ENCODE measurements around the gene TAF10.

TAF10 gene

GRCh38 chr11:6657346-6657745 lies 45.3 kb upstream of the TAF10 start:
- no peak for TF ChIP-seq GABPA (IDR thresholded peaks at IDR 0.05; ENCODE audit: low read depth)
- no peak for TF ChIP-seq CTCF (IDR thresholded peaks at IDR 0.05; ENCODE audit: insufficient read depth, low read length)
- no peak for TF ChIP-seq SPI1 (IDR thresholded peaks at IDR 0.05; ENCODE audit: borderline replicate concordance, low read depth)
- TF ChIP-seq POLR2AphosphoS5 (IDR thresholded peaks at IDR 0.05; ENCODE audit: low read depth) = no peak
- TF ChIP-seq REST (IDR thresholded peaks at IDR 0.05; ENCODE audit: insufficient replicate concordance, low read depth) = no peak
- H3K27ac ChIP-seq (replicated peaks) = no peak overlapping the region
- DNase-seq (ENCODE audit: low read depth in 1 of 2, low spot score in 1 of 2) = no peak
- peaks cover 13% of the 10 kb centered on the region for H3K27me3 ChIP-seq (ENCODE audit: insufficient read depth, poor library complexity, severe bottlenecking)
- no peak overlapping the region for H3K4me3 ChIP-seq (replicated peaks; ENCODE audit: insufficient read depth, low read length)

GRCh38 chr11:6656936-6657335 lies 44.9 kb upstream of the TAF10 start:
- peaks cover 13% of the 10 kb centered on the region for H3K27me3 ChIP-seq (ENCODE audit: insufficient read depth, poor library complexity, severe bottlenecking)
- H3K27ac ChIP-seq (replicated peaks) = no peak overlapping the region
- TF ChIP-seq REST (IDR thresholded peaks at IDR 0.05; ENCODE audit: insufficient replicate concordance, low read depth) (no peak), GABPA (IDR thresholded peaks at IDR 0.05; ENCODE audit: low read depth) (no peak), SPI1 (IDR thresholded peaks at IDR 0.05; ENCODE audit: borderline replicate concordance, low read depth) (no peak), POLR2AphosphoS5 (IDR thresholded peaks at IDR 0.05; ENCODE audit: low read depth) (no peak), CTCF (IDR thresholded peaks at IDR 0.05; ENCODE audit: insufficient read depth, low read length) (no peak)
- DNase-seq (ENCODE audit: low read depth in 1 of 2, low spot score in 1 of 2) = no peak
- H3K4me3 ChIP-seq (replicated peaks; ENCODE audit: insufficient read depth, low read length) = no peak overlapping the region

GRCh38 chr11:6656584-6656915 lies 44.5 kb upstream of the TAF10 start:
- H3K27me3 ChIP-seq (ENCODE audit: insufficient read depth, poor library complexity, severe bottlenecking) = peaks cover 13% of the 10 kb centered on the region

More at GRCh38 chr11:6656584-6656915, 44.5 kb upstream of the TAF10 start:
- Histone ChIP-seq H3K27ac (replicated peaks) (no peak overlapping the region), H3K4me3 (replicated peaks; ENCODE audit: insufficient read depth, low read length) (no peak overlapping the region)
- no peak for DNase-seq (ENCODE audit: low read depth in 1 of 2, low spot score in 1 of 2)
- TF ChIP-seq SPI1 (IDR thresholded peaks at IDR 0.05; ENCODE audit: borderline replicate concordance, low read depth) (no peak), POLR2AphosphoS5 (IDR thresholded peaks at IDR 0.05; ENCODE audit: low read depth) (no peak), REST (IDR thresholded peaks at IDR 0.05; ENCODE audit: insufficient replicate concordance, low read depth) (no peak), CTCF (IDR thresholded peaks at IDR 0.05; ENCODE audit: insufficient read depth, low read length) (no peak), GABPA (IDR thresholded peaks at IDR 0.05; ENCODE audit: low read depth) (no peak)
